ENCODE results near the gene BRSK1. TPM values are rescaled to one million over a fixed set of nuclear protein-coding genes. Genes with fewer than 3 reads are reported as not detected.
A peak's percentile ranks its signal among the peaks of the same experiment; 100 is the strongest.

The BRSK1 gene
- polyA plus RNA-seq, 3 donors = not detected

GRCh38 chr19:55258828-55259539 lies 24.8 kb upstream of the BRSK1 start, which contains the start of gene PPP6R1:
TSS of gene PPP6R1 (minus strand) at chr19:55259017. CDS start at chr19:55247103, 11,914 bp downstream.
- H3K9me3 ChIP-seq (replicated peaks in 1 of 2; ENCODE audit: control insufficient read depth in 1 of 2, insufficient read depth in 1 of 2, low read length in 2 of 2) = peaks cover 0 to 3% of the 10 kb centered on the region in 2 donors
- peak; percentile 93 to 97 (median 94) for DNase-seq
- TF ChIP-seq CTCF (IDR thresholded peaks at IDR 0.05) = no peak
- WGBS (ENCODE audit: insufficient coverage) = under 1% methylated on average over 66 of the region's 76 CpGs
- H3K4me1 Mint-ChIP-seq = peaks cover 46% of the 10 kb centered on the region
- peak within 1 kb of the TSS; percentile 94 to 99 (median 97) for H3K27ac Mint-ChIP-seq
- peaks cover 0 to 9% of the 10 kb centered on the region in 2 donors for H3K36me3 ChIP-seq (replicated peaks in 1 of 2; ENCODE audit: control insufficient read depth in 1 of 2, insufficient read depth in 2 of 2, low read length in 2 of 2)
- peak within 1 kb of the TSS; percentile 92 for H2AFZ ChIP-seq (ENCODE audit: insufficient read depth, low read depth, low read length, poor library complexity, severe bottlenecking)
- no peaks in the 10 kb centered on the region for H3K27me3 ChIP-seq (ENCODE audit: control insufficient read depth in 2 of 2, insufficient read depth in 2 of 2, low read length in 2 of 2)
- peak within 1 kb of the TSS; percentile 89 for H3K4me2 ChIP-seq (replicated peaks; ENCODE audit: extremely low read depth, low read length, poor library complexity, severe bottlenecking)
- peak within 1 kb of the TSS; percentile 89 to 92 for H3K27ac ChIP-seq (ENCODE audit: low read depth in 1 of 2, low read length in 2 of 2)
- H3K4me1 ChIP-seq (ENCODE audit: control insufficient read depth in 1 of 2, insufficient read depth in 2 of 2, low read length in 2 of 2) = peaks cover 45 to 49% of the 10 kb centered on the region in 2 donors
- intact Hi-C loops (cut with micrococcal nuclease) = loop anchor here (1.0 to 10.0 kb wide), 5 partner anchors 20 to 144 kb away; partner anchors contain the start of genes KMT5C (in 1 of the 2) and PPP1R12C (in 1 of the 2)
- H3K9ac ChIP-seq (ENCODE audit: insufficient read depth, low read length, poor library complexity, severe bottlenecking) = peak within 1 kb of the TSS; percentile 93
- H3K27me3 Mint-ChIP-seq (ENCODE audit: low read depth in 3 of 3) = no peaks in the 10 kb centered on the region
- H3K79me2 ChIP-seq (ENCODE audit: insufficient read depth, low read length) = peaks cover 49% of the 10 kb centered on the region
- H3K4me3 ChIP-seq (replicated peaks in 1 of 3; ENCODE audit: low read depth in 2 of 3, low read length in 3 of 3) = peak within 1 kb of the TSS; percentile 61 to 94 (median 66)
- peaks cover 41% of the 10 kb centered on the region for H4K20me1 ChIP-seq (ENCODE audit: insufficient read depth, low read length)
- H3K9me3 Mint-ChIP-seq = peaks cover 0 to 4% (median 0%) of the 10 kb centered on the region in 7 donors
- H3K4me3 Mint-ChIP-seq = peak within 1 kb of the TSS; percentile 98 to 100
- H3K36me3 Mint-ChIP-seq = peaks cover 15 to 17% of the 10 kb centered on the region in 2 donors

DNA sequence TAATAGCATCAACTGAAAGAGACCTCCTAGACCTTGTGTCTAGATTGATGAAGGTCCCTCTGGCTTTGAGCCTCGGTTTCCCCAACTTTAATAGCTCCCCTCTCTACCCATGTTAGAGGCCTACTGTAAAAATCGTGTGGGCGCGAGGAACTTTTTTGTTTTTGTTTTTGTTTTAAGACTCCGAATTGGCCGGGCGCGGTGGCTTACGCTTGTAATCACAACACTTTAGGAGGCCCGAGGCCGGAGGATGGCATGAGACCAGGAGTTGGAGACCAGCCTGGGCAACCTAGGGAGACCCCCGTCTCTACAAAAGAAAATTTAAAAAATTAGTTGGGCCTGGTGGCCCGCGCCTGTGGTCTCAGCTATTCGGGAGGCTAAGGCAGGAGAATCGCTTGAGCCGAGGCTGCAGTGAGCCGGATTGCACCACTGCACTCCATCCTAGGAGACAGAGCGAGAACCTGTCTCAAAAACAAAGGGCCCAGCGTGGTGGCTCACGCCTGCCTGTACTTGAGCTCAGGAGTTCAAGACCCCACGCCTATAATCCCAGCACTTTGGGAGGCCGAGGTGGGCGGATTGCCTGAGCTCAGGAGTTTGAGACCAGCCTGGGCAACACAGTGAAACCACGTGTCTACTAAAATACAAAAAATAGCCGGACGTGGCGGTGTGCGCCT lies 24.1 kb upstream of the BRSK1 start:
- H3K27me3 ChIP-seq (ENCODE audit: control insufficient read depth in 2 of 2, insufficient read depth in 2 of 2, low read length in 2 of 2) = no peaks in the 10 kb centered on the region
- H3K27ac ChIP-seq (ENCODE audit: low read depth in 1 of 2, low read length in 2 of 2) = peak overlapping the region; percentile 89 to 92
- peak overlapping the region; percentile 93 for H3K9ac ChIP-seq (ENCODE audit: insufficient read depth, low read length, poor library complexity, severe bottlenecking)
- Mint-ChIP-seq H3K27ac (peak overlapping the region; percentile 91 to 97 (median 97)), H3K36me3 (peaks cover 15 to 17% of the 10 kb centered on the region in 2 donors), H3K27me3 (ENCODE audit: low read depth in 3 of 3) (no peaks in the 10 kb centered on the region), H3K9me3 (peaks cover 0 to 4% (median 0%) of the 10 kb centered on the region in 7 donors), H3K4me1 (peaks cover 40% of the 10 kb centered on the region), H3K4me3 (peak overlapping the region; percentile 88 to 94)
- H4K20me1 ChIP-seq (ENCODE audit: insufficient read depth, low read length) = peaks cover 36% of the 10 kb centered on the region
- peak overlapping the region; percentile 92 for H2AFZ ChIP-seq (ENCODE audit: insufficient read depth, low read depth, low read length, poor library complexity, severe bottlenecking)
- intact Hi-C loops (cut with micrococcal nuclease) = loop anchor here (1.0 to 10.0 kb wide), 4 partner anchors 19 to 145 kb away; partner anchors contain the start of gene PPP1R12C (in 1 of the 2)
- peaks cover 0 to 9% of the 10 kb centered on the region in 2 donors for H3K36me3 ChIP-seq (replicated peaks in 1 of 2; ENCODE audit: control insufficient read depth in 1 of 2, insufficient read depth in 2 of 2, low read length in 2 of 2)
- H3K4me2 ChIP-seq (replicated peaks; ENCODE audit: extremely low read depth, low read length, poor library complexity, severe bottlenecking) = peak overlapping the region; percentile 89
- peaks cover 41 to 44% of the 10 kb centered on the region in 2 donors for H3K4me1 ChIP-seq (ENCODE audit: control insufficient read depth in 1 of 2, insufficient read depth in 2 of 2, low read length in 2 of 2)
- no peak for TF ChIP-seq CTCF (IDR thresholded peaks at IDR 0.05)
- H3K9me3 ChIP-seq (replicated peaks in 1 of 2; ENCODE audit: control insufficient read depth in 1 of 2, insufficient read depth in 1 of 2, low read length in 2 of 2) = peaks cover 0 to 3% of the 10 kb centered on the region in 2 donors
- peak overlapping the region; percentile 61 to 94 (median 66) for H3K4me3 ChIP-seq (replicated peaks in 1 of 3; ENCODE audit: low read depth in 2 of 3, low read length in 3 of 3)
- no peak for DNase-seq
- H3K79me2 ChIP-seq (ENCODE audit: insufficient read depth, low read length) = peaks cover 42% of the 10 kb centered on the region
- 69% methylated on average over 21 of the region's 29 CpGs for WGBS (ENCODE audit: insufficient coverage)
